Fibroblast of lung (primary cell): ENCODE data around the gene ZCCHC4. TPM values are rescaled to one million over a fixed set of nuclear protein-coding genes. Genes with fewer than 3 reads are reported as not detected.

Experiments
- DNase-seq, 2 donors: peaks; one replicate each; pipeline versions ENCODE4 v3.0.0 to v3.0.0-alpha.2; 2010; ENCODE audit warnings: low read depth in 2 of 2
- H2AFZ ChIP-seq: 2 replicates; pipeline ENCODE4 v1.5.1; 2012; ENCODE audit warnings: low read length, control low read depth, inconsistent platforms
- H3K27ac ChIP-seq: 2 replicates; pipeline ENCODE4 v1.5.1; 2011; ENCODE audit warnings: low read length, control low read depth; ENCODE audit not compliant: insufficient read depth
- H3K27me3 ChIP-seq: 2 replicates; pipeline ENCODE4 v1.5.1; 2011; ENCODE audit warnings: mild to moderate bottlenecking, low read length; ENCODE audit not compliant: control insufficient read depth, insufficient read depth
- H3K36me3 ChIP-seq: 2 replicates; pipeline ENCODE4 v1.5.1; 2011; ENCODE audit warnings: low read length; ENCODE audit not compliant: control insufficient read depth, insufficient read depth
- H3K4me1 ChIP-seq: 2 replicates; pipeline ENCODE4 v1.5.1; 2011; ENCODE audit warnings: low read length; ENCODE audit not compliant: control insufficient read depth, insufficient read depth; ENCODE audit errors: extremely low read depth
- H3K4me2 ChIP-seq: 2 replicates; pipeline ENCODE4 v1.5.1; 2011; ENCODE audit warnings: low read length, control low read depth; ENCODE audit not compliant: insufficient read depth; ENCODE audit errors: extremely low read depth
- H3K4me3 ChIP-seq, 4 experiments: fragments of 200-600 bp in 1 of 4; sonication (generic) in 1 of 4; replicated peaks in 1 of 4; 2 replicates each; pipeline ENCODE4 v1.5.1; 2011 to 2016; ENCODE audit warnings: low read length in 4 of 4, low read depth in 3 of 4, mild to moderate bottlenecking in 3 of 4, control low read depth in 2 of 4, inconsistent platforms in 1 of 4, mixed read lengths in 1 of 4; ENCODE audit not compliant: insufficient read depth in 1 of 4; ENCODE audit errors: control extremely low read depth in 1 of 4
- H3K79me2 ChIP-seq: 2 replicates; pipeline ENCODE4 v1.5.1; 2012; ENCODE audit warnings: mild to moderate bottlenecking, low read length, inconsistent platforms; ENCODE audit not compliant: control insufficient read depth, insufficient read depth
- H3K9ac ChIP-seq: 2 replicates; pipeline ENCODE4 v1.5.1; 2011; ENCODE audit warnings: mild to moderate bottlenecking, low read length, control low read depth; ENCODE audit not compliant: insufficient read depth
- H3K9me3 ChIP-seq: 2 replicates; pipeline ENCODE4 v1.5.1; 2012; ENCODE audit warnings: low read depth, low read length; ENCODE audit not compliant: control insufficient read depth, insufficient read depth
- H4K20me1 ChIP-seq: 2 replicates; pipeline ENCODE4 v1.5.1; 2011; ENCODE audit warnings: low read length; ENCODE audit not compliant: control insufficient read depth, insufficient read depth; ENCODE audit errors: extremely low read depth
- EZH2 ChIP-seq: IDR thresholded peaks from 2 replicates; pipeline ENCODE4 v1.5.1; 2012; ENCODE audit warnings: low read length, control low read depth, mild to moderate bottlenecking; ENCODE audit errors: missing control alignments
- polyA plus RNA-seq, 2 donors: library from polyadenylated mRNA; depleted of rRNA in 1 of 2; stranded (reverse) in 1 of 2; unstranded in 1 of 2; fragments of >200 nt; gene quantifications; 2 replicates each; pipeline ENCODE4 v1.2.1, GENCODE V29; 2011 to 2012; ENCODE audit warnings: missing spikeins in 1 of 2
- total RNA-seq: library from RNA; depleted of rRNA; stranded (reverse); fragments of >200 nt; gene quantifications from 2 replicates; pipeline ENCODE4 v1.2.1, GENCODE V29; 2014
- TF ChIP-seq, protein P1 (sequence below), 2 donors: IDR thresholded peaks in 1 of 2; conservative IDR thresholded peaks in 1 of 2; 1 replicate in 1 of 2; 2 replicates in 1 of 2; pipeline ENCODE4 v1.5.1; 2011 to 2012; ENCODE audit warnings: low read length in 2 of 2, control low read depth in 1 of 2, inconsistent platforms in 1 of 2, low read depth in 1 of 2, mild to moderate bottlenecking in 1 of 2

The ZCCHC4 gene
- total and polyA plus RNA-seq, 2 donors (not counting 1 experiment from before 2014, with no cell fraction given), result 15.5 to 15.6 TPM

DNA sequence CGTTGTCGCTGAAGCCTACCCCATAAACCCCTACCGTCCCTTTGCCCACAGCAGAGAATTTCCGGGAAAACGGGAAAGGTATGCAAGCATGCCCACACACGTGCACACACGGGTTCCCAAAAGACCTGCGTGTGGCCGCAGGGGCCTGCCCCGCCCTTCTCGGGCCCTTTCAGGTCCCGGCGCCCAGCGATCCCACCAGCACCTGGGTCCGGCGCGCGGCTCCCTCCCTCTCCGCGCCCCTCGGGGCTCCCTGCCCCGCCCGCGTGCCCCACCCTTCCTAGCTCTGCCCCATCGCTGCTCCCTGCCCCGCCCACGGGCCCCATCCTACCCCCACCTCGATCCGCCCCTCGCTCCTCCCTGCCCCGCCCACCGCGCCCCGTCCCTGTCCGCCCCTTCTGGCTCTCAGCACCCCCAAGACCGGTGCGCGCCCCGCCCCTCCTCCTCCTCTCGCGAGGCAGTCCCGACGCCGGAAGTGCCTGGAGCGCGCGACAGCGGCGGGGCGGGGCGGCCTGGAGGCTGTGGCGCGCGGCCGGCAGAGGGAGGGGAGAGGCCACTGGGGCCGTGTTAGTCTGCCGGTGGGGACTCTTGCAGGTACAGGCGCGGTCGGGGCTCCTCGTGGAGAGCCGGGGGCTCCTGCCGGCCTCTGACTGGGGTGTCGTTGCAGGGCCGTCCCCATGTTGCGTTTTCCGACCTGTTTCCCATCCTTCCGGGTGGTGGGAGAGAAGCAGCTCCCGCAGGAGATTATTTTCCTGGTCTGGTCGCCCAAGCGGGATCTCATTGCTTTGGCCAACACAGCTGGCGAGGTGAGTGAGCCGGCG lies 64.4 kb downstream of the ZCCHC4 start, which contains the start of gene ANAPC4:
ANAPC4 (plus strand) TSS at position 510 of the 818 bp plus-strand sequence; CDS start at position 675, 165 bp downstream.
- Histone ChIP-seq H3K36me3 (peaks cover 4% of the 10 kb centered on the region), H3K9ac (peak within 1 kb of the TSS; percentile 88), H3K27me3 (no peaks in the 10 kb centered on the region), H3K79me2 (peaks cover 26% of the 10 kb centered on the region), H3K4me1 (peaks cover 4% of the 10 kb centered on the region), H3K27ac (peak within 1 kb of the TSS; percentile 71), H2AFZ (peak within 1 kb of the TSS; percentile 83), H3K9me3 (no peaks in the 10 kb centered on the region), H3K4me3 (peak within 1 kb of the TSS; percentile 75 to 95 (median 92)), H4K20me1 (no peaks in the 10 kb centered on the region), H3K4me2 (peak within 1 kb of the TSS; percentile 88)
- peak; percentile 90 to 91 for DNase-seq
- TF ChIP-seq, protein P1, sequence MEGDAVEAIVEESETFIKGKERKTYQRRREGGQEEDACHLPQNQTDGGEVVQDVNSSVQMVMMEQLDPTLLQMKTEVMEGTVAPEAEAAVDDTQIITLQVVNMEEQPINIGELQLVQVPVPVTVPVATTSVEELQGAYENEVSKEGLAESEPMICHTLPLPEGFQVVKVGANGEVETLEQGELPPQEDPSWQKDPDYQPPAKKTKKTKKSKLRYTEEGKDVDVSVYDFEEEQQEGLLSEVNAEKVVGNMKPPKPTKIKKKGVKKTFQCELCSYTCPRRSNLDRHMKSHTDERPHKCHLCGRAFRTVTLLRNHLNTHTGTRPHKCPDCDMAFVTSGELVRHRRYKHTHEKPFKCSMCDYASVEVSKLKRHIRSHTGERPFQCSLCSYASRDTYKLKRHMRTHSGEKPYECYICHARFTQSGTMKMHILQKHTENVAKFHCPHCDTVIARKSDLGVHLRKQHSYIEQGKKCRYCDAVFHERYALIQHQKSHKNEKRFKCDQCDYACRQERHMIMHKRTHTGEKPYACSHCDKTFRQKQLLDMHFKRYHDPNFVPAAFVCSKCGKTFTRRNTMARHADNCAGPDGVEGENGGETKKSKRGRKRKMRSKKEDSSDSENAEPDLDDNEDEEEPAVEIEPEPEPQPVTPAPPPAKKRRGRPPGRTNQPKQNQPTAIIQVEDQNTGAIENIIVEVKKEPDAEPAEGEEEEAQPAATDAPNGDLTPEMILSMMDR (conservative IDR thresholded peaks at IDR 0.05 in 1 of 2, IDR thresholded peaks at IDR 0.05 in 1 of 2; ENCODE audit: low read depth in 1 of 2, low read length in 2 of 2), result no peak
- TF ChIP-seq EZH2, result no peak

DNA sequence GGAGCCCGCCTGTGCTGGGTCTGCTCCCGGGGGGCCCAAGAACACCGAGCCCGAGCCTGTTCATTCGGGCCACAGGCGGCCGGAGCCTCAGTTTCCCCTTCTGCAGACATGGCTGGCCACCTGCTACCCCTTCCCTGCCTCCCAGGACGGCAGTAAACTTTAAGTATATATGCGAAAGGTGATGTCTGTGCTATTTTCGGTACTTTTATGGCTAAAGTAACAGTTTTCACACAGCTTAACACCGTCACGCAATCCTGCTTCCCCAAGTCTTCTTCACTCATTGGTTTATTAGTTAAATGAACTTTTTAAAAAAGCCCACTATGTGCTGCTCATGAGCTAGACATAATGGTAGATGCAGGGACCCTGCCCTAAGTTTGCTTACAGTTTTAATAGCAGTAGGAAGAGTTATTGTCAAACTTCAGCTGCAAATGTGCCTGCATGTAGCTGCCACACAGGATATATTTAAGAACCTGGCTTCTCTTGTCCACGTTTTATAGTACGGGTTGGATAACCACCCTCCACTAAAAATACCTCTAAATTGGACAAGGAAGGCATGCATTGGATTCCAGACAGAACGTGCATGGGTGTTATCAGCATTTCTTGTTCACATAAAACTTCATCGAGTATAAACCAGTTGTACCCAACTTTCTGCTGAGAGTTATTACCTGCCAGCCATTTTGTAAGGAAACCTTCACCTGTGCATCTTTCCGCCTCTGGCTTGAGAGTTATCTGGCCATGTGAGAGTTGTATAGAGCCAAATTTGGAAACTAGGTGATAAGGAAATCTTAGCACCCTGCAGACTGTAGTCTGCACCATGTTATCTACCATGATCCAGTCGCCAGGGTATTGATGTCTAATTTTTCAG lies 65.2 kb downstream of the ZCCHC4 start:
- Histone ChIP-seq H3K27ac (peak overlapping the region; percentile 71), H3K4me1 (peaks cover 4% of the 10 kb centered on the region), H3K9ac (peak overlapping the region; percentile 88), H3K79me2 (peaks cover 26% of the 10 kb centered on the region), H3K27me3 (no peaks in the 10 kb centered on the region), H3K9me3 (no peaks in the 10 kb centered on the region), H2AFZ (peak overlapping the region; percentile 83), H3K4me3 (peak overlapping the region; percentile 75 to 95 (median 92)), H4K20me1 (no peaks in the 10 kb centered on the region), H3K36me3 (peaks cover 4% of the 10 kb centered on the region), H3K4me2 (peak overlapping the region; percentile 88)
- peak; percentile 4 to 8 for DNase-seq
- TF ChIP-seq EZH2, result no peak
- TF ChIP-seq, protein P1 (conservative IDR thresholded peaks at IDR 0.05 in 1 of 2, IDR thresholded peaks at IDR 0.05 in 1 of 2; ENCODE audit: low read depth in 1 of 2, low read length in 2 of 2), result no peak

DNA sequence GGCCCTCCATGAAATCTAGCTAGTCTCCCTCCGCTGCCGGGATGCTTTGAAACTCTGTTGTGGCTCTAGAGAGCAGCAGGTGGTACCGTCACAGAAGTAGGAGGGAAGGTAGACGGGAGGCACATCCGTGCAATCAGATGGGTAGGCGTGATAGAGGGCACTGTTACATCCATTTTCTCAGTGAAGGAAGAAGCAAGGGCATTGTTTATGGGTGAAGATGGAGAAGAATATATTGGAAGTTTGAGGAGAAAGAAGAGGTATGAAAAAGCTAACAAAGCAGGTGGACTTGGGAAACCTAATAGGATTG lies 65.8 kb downstream of the ZCCHC4 start:
- Histone ChIP-seq H3K4me2 (peak overlapping the region; percentile 88), H3K9me3 (no peaks in the 10 kb centered on the region), H3K4me1 (peaks cover 4% of the 10 kb centered on the region), H3K27ac (no peak overlapping the region), H3K4me3 (peak overlapping the region in 3 of 4 experiments; percentile 75 to 95 (median 93)), H2AFZ (no peak overlapping the region), H3K27me3 (no peaks in the 10 kb centered on the region), H4K20me1 (no peaks in the 10 kb centered on the region), H3K36me3 (peaks cover 4% of the 10 kb centered on the region), H3K9ac (no peak overlapping the region), H3K79me2 (peaks cover 26% of the 10 kb centered on the region)
- DNase-seq, result no peak
- TF ChIP-seq EZH2, result no peak
- TF ChIP-seq, protein P1 (conservative IDR thresholded peaks at IDR 0.05 in 1 of 2, IDR thresholded peaks at IDR 0.05 in 1 of 2; ENCODE audit: low read depth in 1 of 2, low read length in 2 of 2), result no peak
